GM19324 (cell line): ENCODE results near the gene SP7.

Source experiments
- ATAC-seq: cut with Tn5 transposase; IDR thresholded peaks from one replicate; pipeline ENCODE4 v1.9.1; 2021; ENCODE audit warnings: mild to moderate bottlenecking, moderate library complexity; ENCODE audit not compliant: unreplicated experiment, low FRiP score

The SP7 gene

DNA sequence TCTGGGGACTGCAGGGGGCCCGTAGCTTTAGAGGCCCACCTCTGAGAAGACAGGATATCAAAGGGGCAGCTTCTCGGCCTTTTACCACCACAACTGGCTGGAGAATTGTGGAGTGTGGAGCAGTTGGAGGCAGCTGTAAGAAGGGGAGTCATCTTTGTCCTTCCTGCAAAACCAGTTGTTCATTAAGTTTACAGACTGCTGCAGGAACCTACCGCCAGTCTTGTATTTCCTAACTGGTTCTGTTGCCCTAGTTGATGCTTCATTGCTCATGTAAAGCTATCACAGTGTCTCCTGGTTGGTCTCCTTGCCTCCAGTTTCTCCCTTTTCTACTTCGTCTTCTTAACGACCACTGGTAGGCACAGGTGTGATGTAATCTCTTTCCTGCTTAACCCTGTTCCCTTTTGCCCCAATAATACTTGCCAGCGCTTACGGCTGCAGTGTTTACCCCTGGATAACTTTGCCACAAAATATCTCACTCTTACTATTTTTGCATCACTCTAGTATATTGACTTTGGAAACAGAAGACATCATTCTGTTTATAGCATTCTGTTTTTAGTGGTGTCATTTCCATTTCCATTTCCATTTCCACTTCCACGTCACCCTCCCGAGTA is 56.2 kb downstream of the SP7 start:
- no peak for ATAC-seq

DNA sequence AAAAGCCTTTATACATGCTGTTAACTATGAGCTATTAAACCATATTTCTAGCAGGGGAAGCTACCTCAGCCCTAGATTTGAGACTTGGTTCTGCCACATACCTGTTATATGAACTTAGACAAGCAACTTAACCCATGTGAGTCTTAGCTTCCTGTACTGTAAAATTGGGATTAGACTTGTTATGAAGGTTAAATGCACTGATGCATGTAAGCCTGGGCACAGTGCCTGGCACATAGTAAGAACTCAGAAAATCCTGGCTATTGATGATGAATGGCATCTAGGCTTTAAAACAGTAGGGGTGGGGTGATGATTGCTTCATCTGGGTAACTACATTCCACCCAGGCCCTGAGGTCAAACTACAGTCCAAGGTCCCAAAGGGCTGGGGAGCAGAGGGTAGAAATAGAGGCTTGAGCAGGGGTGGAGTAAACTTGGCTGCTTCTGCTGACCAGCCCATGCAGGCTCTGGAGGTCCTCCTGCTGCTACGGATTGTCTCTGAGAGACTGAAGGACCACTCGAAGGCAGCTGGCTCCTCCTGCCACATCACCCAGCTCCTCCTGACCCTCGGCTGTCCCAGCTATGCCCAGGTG is 56.8 kb downstream of the SP7 start:
- ATAC-seq, result no peak

DNA sequence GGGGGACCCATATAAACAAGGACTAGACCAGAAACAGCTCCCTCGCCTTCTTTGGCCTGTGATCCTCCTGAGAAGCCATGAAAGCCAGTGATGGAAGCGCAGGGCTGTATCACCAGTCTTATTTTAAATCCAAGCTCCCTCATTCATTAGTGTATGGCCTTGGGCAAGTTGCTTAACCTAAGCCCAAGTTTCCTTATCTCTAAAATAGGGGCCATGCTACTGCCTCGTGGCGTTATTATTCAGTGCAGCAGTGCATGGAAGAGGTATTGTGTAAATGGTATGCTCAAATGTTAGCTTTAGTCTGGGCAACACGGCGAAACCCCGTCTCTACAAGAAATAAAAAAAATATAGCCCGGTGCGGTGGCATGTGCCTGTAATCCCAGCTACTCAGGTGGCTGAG is 58.2 kb downstream of the SP7 start:
- ATAC-seq, result no peak
